ENCODE measurements around the gene KIF5B. TPM values are rescaled to one million over a fixed set of nuclear protein-coding genes. Genes with fewer than 3 reads are reported as not detected.
"Not testable (repeated sequence)": the region's sequence is repeated elsewhere in the genome, so short reads cannot be mapped to it uniquely, and the experiment has no call there.

The KIF5B gene
- polyA plus RNA-seq, 5 donors = 100 to 165 (median 156) TPM

DNA sequence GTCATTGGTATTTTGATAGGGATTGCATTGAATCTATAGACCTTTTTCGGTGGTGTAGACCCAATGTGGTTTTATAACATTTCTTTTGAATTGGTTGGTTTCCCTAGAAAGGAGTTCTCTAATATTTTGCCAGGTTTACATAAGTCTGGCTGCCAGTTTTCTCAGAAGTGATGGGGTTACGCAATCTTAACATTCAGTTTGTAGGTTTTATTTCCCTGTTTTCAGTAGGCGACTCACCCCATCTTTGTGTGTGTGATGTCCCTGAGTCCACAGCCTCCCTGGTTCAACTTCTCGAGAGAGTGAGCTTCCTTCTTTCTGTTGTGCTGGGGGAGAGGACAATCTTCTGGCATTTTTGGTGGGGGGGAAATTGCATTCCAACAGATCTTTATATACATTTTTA, 9.6 kb upstream of the KIF5B start:
- DNase-seq = no peak

GRCh38 chr10:32061440-32061839, 5.2 kb upstream of the KIF5B start:
- DNase-seq = no peak

GRCh38 chr10:32060347-32060746, 4.1 kb upstream of the KIF5B start:
- DNase-seq = no peak

- no peak for DNase-seq
Measured at GRCh38 chr10:32059472-32059871, 3.2 kb upstream of the KIF5B start.

DNA sequence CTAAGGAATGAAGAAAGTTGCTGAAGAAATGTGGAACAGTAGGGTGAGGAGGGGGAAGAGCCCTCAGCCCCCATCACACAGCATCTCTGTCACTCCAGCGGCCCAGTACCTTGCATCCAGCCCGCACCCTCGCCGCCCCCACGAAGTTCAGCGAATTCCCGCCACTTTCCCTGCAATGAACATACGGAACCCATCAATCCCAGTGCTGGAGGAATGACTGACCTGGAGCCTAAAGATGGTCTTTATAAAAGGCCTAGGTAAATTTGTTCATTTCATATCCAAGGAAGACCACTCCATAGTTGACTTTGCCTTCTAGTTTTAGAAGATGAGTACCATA, 779 bp upstream of the KIF5B start:
- no peak for DNase-seq

DNA sequence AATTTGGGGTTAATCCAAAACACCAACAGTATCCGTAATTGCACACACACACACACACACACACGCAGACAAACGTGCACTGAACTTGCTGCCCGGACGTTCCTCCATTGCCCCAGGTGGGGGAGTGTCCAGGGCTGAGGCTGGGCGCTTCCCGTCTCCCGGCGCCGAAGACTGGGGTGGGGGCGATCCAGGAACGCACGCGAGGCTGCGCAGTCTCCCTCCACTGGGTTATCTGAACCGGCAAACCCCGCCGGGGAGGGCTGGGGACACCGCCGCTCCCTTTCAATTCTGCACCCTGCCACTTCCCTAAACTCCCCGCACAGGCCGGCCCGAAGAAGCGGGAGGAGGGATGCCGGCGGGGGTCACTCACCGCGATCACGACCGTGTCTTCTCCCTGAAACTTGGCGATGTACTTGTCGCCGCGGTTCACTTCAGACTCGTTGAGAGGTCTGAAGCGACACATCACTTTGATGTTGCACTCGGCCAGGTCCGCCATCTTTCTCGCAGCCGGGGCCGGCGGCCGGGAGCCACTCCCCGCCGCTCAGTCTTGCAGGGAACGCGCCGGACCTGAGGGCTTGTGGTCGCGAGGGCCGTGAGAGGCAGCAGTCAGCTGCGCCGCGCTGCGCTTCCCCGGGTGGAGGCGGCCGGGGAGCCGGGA, 618 bp downstream of the KIF5B start:
- DNase-seq = peak; percentile 55 to 79

DNA sequence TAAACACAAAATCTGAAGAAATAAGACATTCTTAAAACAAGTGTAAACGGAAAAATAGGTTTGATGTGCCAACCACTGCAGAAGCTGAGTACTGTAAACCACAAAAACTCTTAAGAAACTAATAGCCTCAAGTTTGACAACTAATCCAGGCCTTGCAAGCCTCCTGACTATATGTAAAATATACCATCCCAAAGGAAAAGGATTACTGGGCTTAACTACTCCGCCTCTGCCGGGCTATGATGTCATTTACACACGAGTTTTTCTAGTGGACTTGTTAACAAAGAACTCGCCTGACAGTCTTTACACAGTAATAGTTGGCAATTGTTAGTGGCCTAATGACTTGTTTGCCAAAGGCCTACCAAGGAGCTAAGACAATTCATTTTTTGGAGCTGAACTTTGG, 2.1 kb downstream of the KIF5B start:
- peak in 1 of 2 donors; percentile 52 for DNase-seq

GRCh38 chr10:32053392-32053791, 2.8 kb downstream of the KIF5B start:
- not testable (repeated sequence) for DNase-seq

- no peak for DNase-seq
Measured at GRCh38 chr10:32051926-32052325, 4.3 kb downstream of the KIF5B start.

- no peak for DNase-seq
Measured at GRCh38 chr10:32050177-32050576, 6.0 kb downstream of the KIF5B start.

DNA sequence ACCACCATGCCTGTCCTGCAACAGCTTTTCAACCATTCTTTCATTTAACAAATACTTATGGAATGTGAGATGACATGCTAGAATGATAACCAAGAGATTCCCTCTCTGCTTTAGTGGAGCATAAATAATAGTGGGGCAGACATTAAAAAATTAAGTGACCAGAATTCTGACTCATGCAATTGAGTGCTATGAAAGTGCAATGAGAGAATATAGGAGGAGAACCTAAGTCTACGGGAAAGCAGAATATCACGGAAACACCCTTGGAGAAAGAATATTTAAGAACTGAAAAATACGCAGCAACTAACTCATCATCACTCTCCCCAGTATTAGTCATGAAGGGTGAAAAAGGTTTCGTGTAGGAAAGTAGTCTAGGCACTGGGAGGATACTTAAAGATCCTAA, 7.1 kb downstream of the KIF5B start:
- DNase-seq = no peak

- no peak for DNase-seq
Measured at GRCh38 chr10:32048282-32048681, 7.9 kb downstream of the KIF5B start.

GRCh38 chr10:32047881-32048280, 8.3 kb downstream of the KIF5B start:
- DNase-seq = no peak

- DNase-seq = no peak
Measured at GRCh38 chr10:32046151-32046550, 10.1 kb downstream of the KIF5B start.

DNA sequence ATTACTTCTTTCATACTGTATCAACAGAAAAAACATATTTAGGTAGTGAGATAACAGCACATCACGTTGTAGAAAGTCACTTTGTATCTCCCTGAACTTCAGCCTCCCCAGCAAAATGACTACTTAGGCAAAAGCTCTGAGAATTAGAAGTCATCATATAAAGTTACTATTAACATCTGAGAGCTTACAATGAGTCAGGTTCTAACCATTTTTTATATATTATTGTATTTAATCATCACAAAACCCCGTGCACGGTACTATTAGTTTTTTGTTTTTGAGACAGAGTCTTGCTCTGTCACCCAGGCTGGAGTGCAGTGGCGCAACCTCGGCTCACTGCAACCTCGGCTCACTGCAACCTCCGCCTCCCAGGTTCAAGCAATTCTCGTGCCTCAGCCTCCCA, 13.5 kb downstream of the KIF5B start:
- DNase-seq = not testable (repeated sequence)

GRCh38 chr10:32041290-32042028, 14.8 kb downstream of the KIF5B start:
- DNase-seq = no peak

GRCh38 chr10:32039734-32040133, 16.5 kb downstream of the KIF5B start:
- DNase-seq = no peak

DNA sequence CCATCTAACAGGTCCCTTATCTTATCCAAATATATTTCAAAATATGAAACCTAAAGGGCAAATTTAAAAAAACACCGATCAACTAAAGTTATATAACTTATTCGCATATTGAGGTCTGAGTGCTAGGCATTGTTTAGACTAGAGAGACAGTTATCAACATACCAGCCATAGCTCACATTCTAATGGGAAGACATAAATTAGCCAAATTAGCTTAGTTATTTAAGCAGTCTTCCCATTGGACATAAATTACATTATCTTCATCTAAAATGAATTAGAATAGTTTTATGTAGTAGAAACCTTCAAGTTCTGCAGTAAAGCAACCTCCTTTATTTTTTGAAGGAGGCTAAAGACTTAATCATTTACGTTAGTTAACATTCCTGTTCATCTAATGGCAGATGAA, 17.4 kb downstream of the KIF5B start:
- DNase-seq = no peak

GRCh38 chr10:32036922-32037321, 19.3 kb downstream of the KIF5B start:
- DNase-seq = no peak

- no peak for DNase-seq
Measured at GRCh38 chr10:32035038-32035437, 21.2 kb downstream of the KIF5B start.

- no peak for DNase-seq
Measured at GRCh38 chr10:32033171-32033570, 23.1 kb downstream of the KIF5B start.

DNA sequence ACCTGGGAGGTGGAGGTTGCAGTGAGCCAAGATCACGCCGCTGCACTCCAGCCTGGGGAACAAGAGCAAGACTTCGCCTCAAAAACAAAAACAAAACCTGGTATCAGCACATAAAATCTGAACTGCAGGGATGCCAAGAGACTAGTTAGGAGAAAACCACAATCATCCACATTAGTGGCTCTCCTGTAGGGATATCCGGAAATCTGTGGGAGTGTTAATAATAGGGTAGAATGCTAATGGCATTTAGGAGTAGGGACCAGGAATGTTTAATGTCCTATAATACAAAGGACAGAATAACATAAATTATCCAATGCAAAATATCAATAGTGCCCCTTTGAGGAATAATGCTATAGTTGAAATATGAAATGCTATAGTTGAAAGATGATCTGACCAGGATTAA, 24.3 kb downstream of the KIF5B start:
- DNase-seq = no peak

DNA sequence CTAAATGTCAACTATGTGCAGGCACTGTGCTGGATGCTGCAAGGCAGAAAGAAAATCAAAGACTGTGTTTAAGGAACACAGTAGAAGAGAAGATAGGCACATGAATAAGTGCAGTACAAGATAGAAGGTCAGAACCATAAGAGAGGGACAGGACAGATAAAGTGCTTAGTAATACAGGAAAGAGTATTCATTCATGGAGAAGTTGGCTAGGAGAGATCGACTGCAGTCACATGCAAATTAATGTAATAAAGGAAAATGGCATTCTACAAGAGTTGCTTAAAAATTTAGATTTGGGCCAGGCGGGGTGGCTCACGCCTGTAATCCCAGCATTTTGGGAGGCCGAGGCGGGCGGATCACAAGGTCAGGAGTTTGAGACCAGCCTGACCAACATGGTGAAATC, 24.8 kb downstream of the KIF5B start:
- DNase-seq = no peak

DNA sequence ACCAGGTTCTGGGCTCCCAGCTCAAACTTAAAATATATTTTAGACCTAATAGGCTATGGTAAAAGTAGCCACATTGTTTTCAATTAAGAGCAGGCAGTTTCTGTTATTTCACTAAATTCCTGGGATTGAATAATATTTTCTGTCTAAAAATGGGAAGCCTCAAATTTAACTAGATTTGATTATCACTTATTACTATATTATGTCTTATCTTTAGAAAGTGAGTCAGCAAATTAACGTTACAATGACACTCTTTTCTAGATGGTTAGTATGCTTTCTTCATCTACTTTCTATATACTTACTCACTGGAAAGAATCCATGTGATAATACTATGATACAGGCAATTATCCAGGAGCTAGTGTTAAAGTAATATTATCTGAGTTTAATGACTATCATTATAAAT, 27.5 kb downstream of the KIF5B start:
- no peak for DNase-seq

Data from right lung (tissue), 5 donors.